Adrenal gland (tissue), 5 donors: ENCODE results near the gene IER3IP1.

Experiments used
- POLR2A ChIP-seq, 2 donors: fragments of 450-650 bp; IDR thresholded peaks; one replicate each; pipeline ENCODE4 v1.6.1; 2017; ENCODE audit warnings: antibody characterized with exemption in 2 of 2, mild to moderate bottlenecking in 2 of 2, moderate library complexity in 1 of 2
- TF ChIP-seq, protein P1 (sequence below), 6 experiments: fragments of 450-650 bp in 4 of 6; fragments of 200-600 bp in 2 of 6; sonication (generic) in 1 of 6; IDR thresholded peaks; 1 replicate in 5 of 6; 2 replicates in 1 of 6; pipeline versions ENCODE4 v1.5.1 to v1.8.0; 2016 to 2021; ENCODE audit warnings: antibody characterized with exemption in 6 of 6, mild to moderate bottlenecking in 2 of 6, moderate library complexity in 1 of 6
- donor health status: DM: no; HTN: no; CAD: no.

DNA sequence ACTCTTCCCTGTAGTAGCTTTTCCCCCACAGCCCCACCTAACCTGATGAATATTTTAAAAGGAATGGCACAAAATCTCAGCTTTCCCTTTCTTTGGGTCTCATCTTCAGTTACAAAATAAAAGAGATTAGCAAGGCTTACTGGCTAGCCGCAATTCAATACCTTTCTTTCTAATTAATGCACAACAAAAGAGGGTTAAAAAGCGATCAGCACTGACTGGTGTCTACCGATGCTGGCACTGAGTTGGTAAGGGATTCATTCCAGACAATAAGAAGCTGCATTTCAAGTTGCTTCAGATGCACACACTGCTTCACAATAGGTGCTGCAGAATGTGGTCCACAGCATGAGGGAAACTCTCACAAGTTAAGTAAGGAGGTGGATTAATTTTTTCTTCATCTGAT lies 67.8 kb downstream of the IER3IP1 start:
- TF ChIP-seq, protein P1, sequence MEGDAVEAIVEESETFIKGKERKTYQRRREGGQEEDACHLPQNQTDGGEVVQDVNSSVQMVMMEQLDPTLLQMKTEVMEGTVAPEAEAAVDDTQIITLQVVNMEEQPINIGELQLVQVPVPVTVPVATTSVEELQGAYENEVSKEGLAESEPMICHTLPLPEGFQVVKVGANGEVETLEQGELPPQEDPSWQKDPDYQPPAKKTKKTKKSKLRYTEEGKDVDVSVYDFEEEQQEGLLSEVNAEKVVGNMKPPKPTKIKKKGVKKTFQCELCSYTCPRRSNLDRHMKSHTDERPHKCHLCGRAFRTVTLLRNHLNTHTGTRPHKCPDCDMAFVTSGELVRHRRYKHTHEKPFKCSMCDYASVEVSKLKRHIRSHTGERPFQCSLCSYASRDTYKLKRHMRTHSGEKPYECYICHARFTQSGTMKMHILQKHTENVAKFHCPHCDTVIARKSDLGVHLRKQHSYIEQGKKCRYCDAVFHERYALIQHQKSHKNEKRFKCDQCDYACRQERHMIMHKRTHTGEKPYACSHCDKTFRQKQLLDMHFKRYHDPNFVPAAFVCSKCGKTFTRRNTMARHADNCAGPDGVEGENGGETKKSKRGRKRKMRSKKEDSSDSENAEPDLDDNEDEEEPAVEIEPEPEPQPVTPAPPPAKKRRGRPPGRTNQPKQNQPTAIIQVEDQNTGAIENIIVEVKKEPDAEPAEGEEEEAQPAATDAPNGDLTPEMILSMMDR (IDR thresholded peaks at IDR 0.05), result no peak
- no peak for TF ChIP-seq POLR2A (IDR thresholded peaks at IDR 0.05)
